Keratinocyte (primary cell): ENCODE results near the gene FBXO30. TPM values are rescaled to one million over a fixed set of nuclear protein-coding genes. Genes with fewer than 3 reads are reported as not detected.
A peak's percentile ranks its signal among the peaks of the same experiment; 100 is the strongest.

Source experiments
- DNase-seq: peaks from one replicate; pipeline ENCODE4 v3.0.0-alpha.2; 2011; ENCODE audit warnings: low read depth, missing footprints, low spot score
- FAIRE-seq: peaks from 2 replicates; lab custom pipeline; 2011; peaks lifted over from hg19 to GRCh38; lab: Jason Lieb, UNC
- H2AFZ ChIP-seq: 2 replicates; pipeline ENCODE4 v1.6.0; 2012; ENCODE audit warnings: low read length, control low read depth, inconsistent platforms; ENCODE audit not compliant: control insufficient read depth
- H3K27ac ChIP-seq: 2 replicates; pipeline ENCODE4 v1.5.1; 2011; ENCODE audit warnings: low read length; ENCODE audit not compliant: control insufficient read depth, insufficient read depth
- H3K27me3 ChIP-seq: 3 replicates; pipeline ENCODE4 v1.6.0; 2011; ENCODE audit warnings: low read length; ENCODE audit not compliant: control insufficient read depth, insufficient read depth; ENCODE audit errors: extremely low read depth
- H3K36me3 ChIP-seq, 2 experiments: 2 replicates in 1 of 2; 3 replicates in 1 of 2; pipeline ENCODE4 v1.5.1; 2011; ENCODE audit warnings: low read length in 2 of 2, mild to moderate bottlenecking in 1 of 2; ENCODE audit not compliant: control insufficient read depth in 2 of 2, insufficient read depth in 2 of 2; ENCODE audit errors: extremely low read depth in 1 of 2
- H3K4me1 ChIP-seq: 3 replicates; pipeline ENCODE4 v1.5.1; 2011; ENCODE audit warnings: low read length; ENCODE audit not compliant: control insufficient read depth, insufficient read depth; ENCODE audit errors: extremely low read depth
- H3K4me2 ChIP-seq: 3 replicates; pipeline ENCODE4 v1.6.0; 2011; ENCODE audit warnings: low read depth, low read length; ENCODE audit not compliant: control insufficient read depth, insufficient read depth; ENCODE audit errors: extremely low read depth
- H3K4me3 ChIP-seq, 3 experiments: fragments of 200-600 bp in 1 of 3; sonication (generic) in 1 of 3; 2 replicates in 2 of 3; 3 replicates in 1 of 3; pipeline ENCODE4 v1.5.1; 2011 to 2016; ENCODE audit warnings: low read length in 3 of 3, mild to moderate bottlenecking in 3 of 3, control low read depth in 2 of 3, inconsistent platforms in 1 of 3, low read depth in 1 of 3, mixed read lengths in 1 of 3, mixed run types in 1 of 3, moderate library complexity in 1 of 3; ENCODE audit not compliant: control insufficient read depth in 2 of 3, insufficient read depth in 2 of 3; ENCODE audit errors: extremely low read depth in 1 of 3
- H3K79me2 ChIP-seq: 2 replicates; pipeline ENCODE4 v1.6.0; 2012; ENCODE audit warnings: low read length; ENCODE audit not compliant: control insufficient read depth, insufficient read depth
- H3K9ac ChIP-seq: 3 replicates; pipeline ENCODE4 v1.6.0; 2011; ENCODE audit warnings: low read length; ENCODE audit not compliant: control insufficient read depth, insufficient read depth; ENCODE audit errors: extremely low read depth
- H3K9me1 ChIP-seq: 3 replicates; pipeline ENCODE4 v1.6.0; 2011; ENCODE audit warnings: low read length; ENCODE audit not compliant: control insufficient read depth, insufficient read depth; ENCODE audit errors: extremely low read depth
- H3K9me3 ChIP-seq: 2 replicates; pipeline ENCODE4 v1.5.1; 2012; ENCODE audit warnings: low read depth, low read length; ENCODE audit not compliant: control insufficient read depth
- H4K20me1 ChIP-seq: 3 replicates; pipeline ENCODE4 v1.6.0; 2011; ENCODE audit warnings: low read length; ENCODE audit not compliant: control insufficient read depth, insufficient read depth; ENCODE audit errors: extremely low read depth
- CTCF ChIP-seq, 3 experiments: IDR thresholded peaks in 1 of 3; conservative IDR thresholded peaks in 1 of 3; optimal IDR thresholded peaks in 1 of 3; 2 replicates in 2 of 3; 3 replicates in 1 of 3; pipeline versions ENCODE3 to v1.5.1; 2011; ENCODE audit warnings: low read length in 3 of 3, mild to moderate bottlenecking in 3 of 3, moderate library complexity in 2 of 3, control low read depth in 1 of 3, inconsistent platforms in 1 of 3; ENCODE audit not compliant: insufficient read depth in 2 of 3; ENCODE audit errors: extremely low read depth in 1 of 3
- EZH2 ChIP-seq: IDR thresholded peaks from one replicate; pipeline ENCODE4 v1.6.1; 2012; ENCODE audit warnings: inconsistent platforms, mild to moderate bottlenecking, low read length, moderate library complexity
- dilution Hi-C: fragments of 300-500 bp; cut with MboI; formaldehyde crosslinking; loops from one replicate; pipeline ENCODE4 v1.7.0; 2020; ENCODE audit warnings: low sequenced_read_pairs; ENCODE audit not compliant: extremely low pct_ligation_motif_present
- polyA plus RNA-seq, 5 experiments: library from polyadenylated mRNA; depleted of rRNA in 3 of 5; stranded (reverse) in 3 of 5; stranded (forward) in 1 of 5; unstranded in 1 of 5; fragments of >200 nt; gene quantifications; 1 replicate in 1 of 5; 2 replicates in 3 of 5; 3 replicates in 1 of 5; pipeline versions ENCODE4 v1.2.1 to v1.2.3, GENCODE V29; 2011 to 2012; ENCODE audit warnings: missing spikeins in 2 of 5, low read depth in 1 of 5, low replicate concordance in 1 of 5

FBXO30 gene
- polyA plus RNA-seq, 1 donor (not counting 4 experiments of a cell fraction or from before 2014, with no cell fraction given) = 6.4 TPM

DNA sequence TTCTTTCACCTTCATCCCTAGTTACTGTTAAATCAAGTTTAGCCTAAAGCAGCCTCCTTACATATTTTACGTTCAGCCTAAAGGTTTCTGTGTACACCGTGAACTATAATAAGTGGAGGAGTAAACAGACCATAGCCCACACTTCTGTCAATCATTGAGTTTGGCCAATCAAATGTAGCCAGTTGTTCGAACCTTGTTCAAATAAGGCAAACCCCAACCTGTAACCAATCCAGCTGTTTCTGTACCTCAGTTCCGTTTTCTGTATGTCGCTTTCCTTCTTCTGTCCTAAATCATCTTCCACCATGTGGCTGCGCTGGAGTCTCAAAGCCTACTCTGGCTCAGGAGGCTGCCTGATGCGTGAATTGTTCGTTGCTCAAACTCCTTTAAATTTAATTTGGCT lies 1.8 kb upstream of the FBXO30 start:
- Histone ChIP-seq H3K4me1 (peaks cover 5% of the 10 kb centered on the region), H2AFZ (no peak overlapping the region), H3K9me1 (no peaks in the 10 kb centered on the region), H3K27me3 (no peaks in the 10 kb centered on the region), H3K36me3 (no peaks in the 10 kb centered on the region), H3K9me3 (no peaks in the 10 kb centered on the region), H3K4me2 (peak overlapping the region; percentile 96), H3K27ac (no peak overlapping the region), H4K20me1 (no peaks in the 10 kb centered on the region), H3K4me3 (no peak overlapping the region), H3K79me2 (peaks cover 29% of the 10 kb centered on the region), H3K9ac (no peak overlapping the region)
- DNase-seq = no peak
- dilution Hi-C loops = no loop called here
- FAIRE-seq = no peak
- TF ChIP-seq CTCF (optimal IDR thresholded peaks at IDR 0.05 in 1 of 3, IDR thresholded peaks at IDR 0.05 in 1 of 3, conservative IDR thresholded peaks at IDR 0.05 in 1 of 3; ENCODE audit: extremely low read depth in 1 of 3, insufficient read depth in 2 of 3, low read length in 3 of 3) (no peak), EZH2 (no peak)

GRCh38 chr6:145815309-145816274 lies 997 bp upstream of the FBXO30 start:
- no peak for TF ChIP-seq CTCF (optimal IDR thresholded peaks at IDR 0.05 in 1 of 3, IDR thresholded peaks at IDR 0.05 in 1 of 3, conservative IDR thresholded peaks at IDR 0.05 in 1 of 3; ENCODE audit: extremely low read depth in 1 of 3, insufficient read depth in 2 of 3, low read length in 3 of 3)
- no peaks in the 10 kb centered on the region for H3K9me3 ChIP-seq
- peak overlapping the region; percentile 97 for H2AFZ ChIP-seq
- peaks cover 37% of the 10 kb centered on the region for H3K79me2 ChIP-seq
- peak overlapping the region; percentile 87 for H3K9ac ChIP-seq
- DNase-seq (no peak), FAIRE-seq (no peak)
- no peaks in the 10 kb centered on the region for H3K27me3 ChIP-seq
- H3K36me3 ChIP-seq = no peaks in the 10 kb centered on the region
- peak overlapping the region; percentile 83 for H3K27ac ChIP-seq
- dilution Hi-C loops = no loop called here
- peaks cover 9% of the 10 kb centered on the region for H3K4me1 ChIP-seq
- H3K4me2 ChIP-seq = peak overlapping the region; percentile 96
- peaks cover 2% of the 10 kb centered on the region for H4K20me1 ChIP-seq
- H3K9me1 ChIP-seq = peaks cover 1% of the 10 kb centered on the region
- peak overlapping the region; percentile 68 to 88 (median 79) for H3K4me3 ChIP-seq
